IMR-90 (cell line): ENCODE data around the gene PSMA8. TPM values are rescaled to one million over a fixed set of nuclear protein-coding genes. Genes with fewer than 3 reads are reported as not detected.

Experiments
- ATAC-seq: fragments of 200-7000 bp; cut with Tn5 transposase; 2 replicates; pipeline ENCODE4 v1.9.1; 2020; ENCODE audit warnings: low read depth, mild to moderate bottlenecking, moderate library complexity
- BruUV-seq: library from RNA; stranded (reverse); fragments of 400-500 nt; replicated peaks from 2 replicates; lab custom pipeline; 2021; lab: Mats Ljungman, UMichigan
- CTCF ChIA-PET: fragments of 300-600 bp; formaldehyde crosslinking; extraction: SDS; loops from one replicate; lab custom pipeline; 2021; ENCODE audit warnings: antibody characterized with exemption; lab: Yijun Ruan, JAX
- POLR2A ChIA-PET: fragments of 300-600 bp; sonication (Branson Sonifier 250); formaldehyde crosslinking; loops from one replicate; lab custom pipeline; 2022; ENCODE audit warnings: antibody characterized with exemption; ENCODE audit not compliant: unreplicated experiment; lab: Charles Lee
- DNase-seq: peaks from one replicate; pipeline ENCODE4 v3.0.0; 2013
- H2AFZ ChIP-seq: replicated peaks from 2 replicates; pipeline ENCODE3; 2013; ENCODE audit warnings: low read length, mild to moderate bottlenecking; ENCODE audit not compliant: poor library complexity
- H2AK5ac ChIP-seq: 2 replicates; pipeline ENCODE4 v1.6.1; 2013; ENCODE audit warnings: low read depth, low read length, inconsistent platforms
- H2AK9ac ChIP-seq: replicated peaks from 2 replicates; pipeline ENCODE3; 2013; ENCODE audit warnings: mild to moderate bottlenecking, low read depth, low read length, moderate library complexity; ENCODE audit not compliant: poor library complexity
- H2BK120ac ChIP-seq: 2 replicates; pipeline ENCODE4 v1.6.1; 2013; ENCODE audit warnings: low read depth, low read length, inconsistent platforms
- H2BK15ac ChIP-seq: 3 replicates; pipeline ENCODE4 v1.6.1; 2013; ENCODE audit warnings: low read depth, low read length, inconsistent platforms
- H2BK20ac ChIP-seq: 2 replicates; pipeline ENCODE4 v1.6.1; 2013; ENCODE audit warnings: low read depth, mild to moderate bottlenecking, inconsistent platforms, low read length, moderate library complexity
- H2BK5ac ChIP-seq: 2 replicates; pipeline ENCODE4 v1.6.1; 2013; ENCODE audit warnings: mild to moderate bottlenecking, low read depth, low read length, inconsistent platforms; ENCODE audit not compliant: poor library complexity, severe bottlenecking
- H3K14ac ChIP-seq: replicated peaks from 2 replicates; pipeline ENCODE4 v1.6.1; 2013; ENCODE audit warnings: low read depth, low read length, inconsistent platforms
- H3K18ac ChIP-seq: 2 replicates; pipeline ENCODE4 v1.6.1; 2013; ENCODE audit warnings: low read depth, low read length, control low read depth
- H3K23ac ChIP-seq: 2 replicates; pipeline ENCODE4 v1.6.1; 2013; ENCODE audit warnings: low read depth, low read length, inconsistent platforms
- H3K27ac ChIP-seq: 2 replicates; pipeline ENCODE4 v1.5.1; 2013; ENCODE audit warnings: mild to moderate bottlenecking, control low read depth, low read length; ENCODE audit not compliant: insufficient read depth
- H3K27me3 ChIP-seq: 2 replicates; pipeline ENCODE4 v1.6.1; 2013; ENCODE audit warnings: low read length; ENCODE audit not compliant: control insufficient read depth, insufficient read depth
- H3K36me3 ChIP-seq: 2 replicates; pipeline ENCODE4 v1.6.1; 2013; ENCODE audit warnings: low read length, mixed read lengths; ENCODE audit not compliant: control insufficient read depth, insufficient read depth
- H3K4ac ChIP-seq: 2 replicates; pipeline ENCODE4 v1.6.1; 2013; ENCODE audit warnings: low read depth, low read length, inconsistent platforms
- H3K4me1 ChIP-seq: 2 replicates; pipeline ENCODE4 v1.6.1; 2013; ENCODE audit warnings: low read length, mixed read lengths; ENCODE audit not compliant: control insufficient read depth, insufficient read depth
- H3K4me2 ChIP-seq: 2 replicates; pipeline ENCODE4 v1.6.1; 2013; ENCODE audit warnings: low read depth, mild to moderate bottlenecking, control low read depth, low read length, moderate library complexity
- H3K4me3 ChIP-seq: 2 replicates; pipeline ENCODE4 v1.5.1; 2013; ENCODE audit warnings: low read depth, mild to moderate bottlenecking, control low read depth, low read length, moderate library complexity; ENCODE audit not compliant: insufficient read depth
- H3K56ac ChIP-seq: 2 replicates; pipeline ENCODE4 v1.6.1; 2013; ENCODE audit warnings: low read length, inconsistent platforms; ENCODE audit not compliant: insufficient read depth; ENCODE audit errors: extremely low read depth
- H3K79me1 ChIP-seq, 2 experiments: 2 replicates each; pipeline ENCODE4 v1.6.1; 2013; ENCODE audit warnings: low read length in 2 of 2, inconsistent platforms in 1 of 2, low read depth in 1 of 2
- H3K9ac ChIP-seq: 2 replicates; pipeline ENCODE4 v1.6.1; 2013; ENCODE audit warnings: low read depth, low read length, control low read depth
- H3K9me1 ChIP-seq: 2 replicates; pipeline ENCODE4 v1.6.1; 2013; ENCODE audit warnings: low read length, inconsistent platforms; ENCODE audit not compliant: insufficient read depth
- H3K9me3 ChIP-seq: 2 replicates; pipeline ENCODE4 v1.6.1; 2013; ENCODE audit warnings: low read length; ENCODE audit not compliant: control insufficient read depth, insufficient read depth
- H4K20me1 ChIP-seq: 2 replicates; pipeline ENCODE4 v1.6.1; 2013; ENCODE audit warnings: low read length, inconsistent platforms; ENCODE audit not compliant: insufficient read depth
- H4K5ac ChIP-seq: 2 replicates; pipeline ENCODE4 v1.6.1; 2013; ENCODE audit warnings: mild to moderate bottlenecking, low read depth, low read length, control low read depth
- H4K8ac ChIP-seq, 2 experiments: 2 replicates each; pipeline ENCODE4 v1.6.1; 2013; ENCODE audit warnings: low read depth in 2 of 2, low read length in 2 of 2, control low read depth in 1 of 2, inconsistent platforms in 1 of 2
- H4K91ac ChIP-seq: 2 replicates; pipeline ENCODE4 v1.6.1; 2013; ENCODE audit warnings: low read depth, low read length, inconsistent platforms; ENCODE audit not compliant: insufficient read depth
- CEBPB ChIP-seq: IDR thresholded peaks from 2 replicates; pipeline ENCODE4 v1.6.1; 2012; ENCODE audit warnings: low read depth, low read length, improper control_type of control experiment
- FOS ChIP-seq: fragments of 150-350 bp; IDR thresholded peaks from 2 replicates; pipeline ENCODE4 v1.6.1; 2016; ENCODE audit warnings: low read depth, low read length
- MAFK ChIP-seq: IDR thresholded peaks from 2 replicates; pipeline ENCODE4 v1.6.1; 2012; ENCODE audit warnings: low read depth, low read length, improper control_type of control experiment
- MAZ ChIP-seq: IDR thresholded peaks from 2 replicates; pipeline ENCODE4 v1.6.1; 2012; ENCODE audit warnings: low read depth, mild to moderate bottlenecking, low read length, improper control_type of control experiment, moderate library complexity, borderline replicate concordance
- MXI1 ChIP-seq: IDR thresholded peaks from 2 replicates; pipeline ENCODE4 v1.6.1; 2012; ENCODE audit warnings: low read depth, mild to moderate bottlenecking, low read length, moderate library complexity, borderline replicate concordance
- POLR2A ChIP-seq: IDR thresholded peaks from 2 replicates; pipeline ENCODE4 v1.6.1; 2012; ENCODE audit warnings: mild to moderate bottlenecking, low read depth, low read length
- RAD21 ChIP-seq: IDR thresholded peaks from 2 replicates; pipeline ENCODE4 v1.6.1; 2012; ENCODE audit warnings: low read length, improper control_type of control experiment
- RCOR1 ChIP-seq: IDR thresholded peaks from 2 replicates; pipeline ENCODE4 v1.6.1; 2012; ENCODE audit warnings: mild to moderate bottlenecking, low read length, improper control_type of control experiment; ENCODE audit not compliant: insufficient replicate concordance
- RFX5 ChIP-seq: IDR thresholded peaks from 2 replicates; pipeline ENCODE4 v1.8.0; 2012; ENCODE audit warnings: low read depth, mild to moderate bottlenecking, low read length, moderate library complexity
- SMC3 ChIP-seq: fragments of 150-350 bp; IDR thresholded peaks from 2 replicates; pipeline ENCODE4 v1.6.1; 2016; ENCODE audit warnings: low read depth, mild to moderate bottlenecking, antibody characterized with exemption, low read length, moderate library complexity
- WGBS, 2 experiments: methylation state at CpG; one replicate each; pipeline versions ENCODE4 v1.1.5 to v1.1.7; 2013; ENCODE audit warnings: missing lambda C conversion rate in 2 of 2; ENCODE audit not compliant: insufficient read length in 1 of 2; ENCODE audit errors: extremely low coverage in 2 of 2; 5-methylcytosine and 5-hydroxymethylcytosine counted together
- dilution Hi-C: fragments of 300-500 bp; cut with HindIII; formaldehyde crosslinking; loops from one replicate; pipeline ENCODE4 v1.14.3; 2018; ENCODE audit warnings: low sequenced_read_pairs; ENCODE audit not compliant: unreplicated experiment
- in situ Hi-C: fragments of 300-500 bp; cut with MboI; formaldehyde crosslinking; loops from 3 replicates; pipeline ENCODE4 v1.14.3; 2019; ENCODE audit warnings: low sequenced_read_pairs, inconsistent platforms, mixed read lengths
- intact Hi-C: fragments of 100-400 bp; cut with micrococcal nuclease; formaldehyde crosslinking; loops from 2 replicates; pipeline ENCODE4 v1.10.0; 2022
- polyA plus RNA-seq, 3 experiments: library from polyadenylated mRNA; depleted of rRNA; stranded (reverse); fragments of >200 nt; gene quantifications; 2 replicates each; pipeline ENCODE4 v1.2.3, GENCODE V29; 2012; ENCODE audit warnings: low replicate concordance in 1 of 3
- total RNA-seq: library from RNA; depleted of rRNA; stranded (reverse); fragments of >200 nt; gene quantifications from 2 replicates; pipeline ENCODE4 v1.2.3, GENCODE V29; 2012
- TF ChIP-seq, protein P1 (sequence below): fragments of 150-350 bp; IDR thresholded peaks from 2 replicates; pipeline ENCODE4 v1.6.1; 2016; ENCODE audit warnings: low read depth, mild to moderate bottlenecking, low read length, moderate library complexity, borderline replicate concordance

Gene PSMA8
- total and polyA plus RNA-seq, 2 of the 4 experiments (the other 2 are of a cell fraction): not detected

- no TSS peak for BruUV-seq
- Histone ChIP-seq H2AK5ac (no peak overlapping the region), H3K9me3 (no peaks in the 10 kb centered on the region), H3K4me2 (no peak overlapping the region), H3K36me3 (no peaks in the 10 kb centered on the region), H3K4me1 (no peaks in the 10 kb centered on the region), H3K79me1 (no peaks in the 10 kb centered on the region), H3K18ac (no peak overlapping the region), H3K14ac (no peak overlapping the region), H4K5ac (no peak overlapping the region), H3K27me3 (no peaks in the 10 kb centered on the region; the same call in 1 of the 2 replicates), H2AK9ac (no peak overlapping the region), H3K4ac (no peak overlapping the region), H3K9me1 (no peaks in the 10 kb centered on the region), H2BK5ac (no peak overlapping the region), H2BK120ac (no peak overlapping the region), H4K91ac (no peak overlapping the region), H3K23ac (no peak overlapping the region), H3K4me3 (no peak overlapping the region), H4K8ac (no peak overlapping the region), H3K9ac (no peak overlapping the region), H3K56ac (no peak overlapping the region), H2AFZ (no peak overlapping the region), H2BK20ac (no peak overlapping the region), H4K20me1 (no peaks in the 10 kb centered on the region), H2BK15ac (no peak overlapping the region), H3K27ac (no peak overlapping the region)
- dilution Hi-C loops: no loop called here
- CTCF ChIA-PET: no interaction called here
- DNase-seq (no peak), ATAC-seq (no peak)
- intact Hi-C loops: loop anchor here (10.0 kb wide), 1 partner anchor 203 kb away; no protein-coding TSS in a partner anchor
- in situ Hi-C loops: no loop called here
- no CpG with 5 or more reads among the region's 5 CpGs for WGBS, 2 experiments
- POLR2A ChIA-PET: no interaction called here
- no peak for TF ChIP-seq MXI1
- TF ChIP-seq RAD21: no peak
- TF ChIP-seq CEBPB: no peak
- TF ChIP-seq, protein P1, sequence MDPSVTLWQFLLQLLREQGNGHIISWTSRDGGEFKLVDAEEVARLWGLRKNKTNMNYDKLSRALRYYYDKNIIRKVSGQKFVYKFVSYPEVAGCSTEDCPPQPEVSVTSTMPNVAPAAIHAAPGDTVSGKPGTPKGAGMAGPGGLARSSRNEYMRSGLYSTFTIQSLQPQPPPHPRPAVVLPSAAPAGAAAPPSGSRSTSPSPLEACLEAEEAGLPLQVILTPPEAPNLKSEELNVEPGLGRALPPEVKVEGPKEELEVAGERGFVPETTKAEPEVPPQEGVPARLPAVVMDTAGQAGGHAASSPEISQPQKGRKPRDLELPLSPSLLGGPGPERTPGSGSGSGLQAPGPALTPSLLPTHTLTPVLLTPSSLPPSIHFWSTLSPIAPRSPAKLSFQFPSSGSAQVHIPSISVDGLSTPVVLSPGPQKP: no peak
- no peak for TF ChIP-seq MAZ
- TF ChIP-seq RFX5: no peak
- TF ChIP-seq FOS: no peak
- TF ChIP-seq RCOR1: no peak
- no peak for TF ChIP-seq SMC3
- TF ChIP-seq POLR2A: no peak
- no peak for TF ChIP-seq MAFK
Measured at GRCh38 chr18:26127786-26128185, 5.9 kb upstream of the PSMA8 start.
